KG1 (cell line): ENCODE data around the gene ADAMTSL5.
"Not testable (repeated sequence)": the region's sequence is repeated elsewhere in the genome, so short reads cannot be mapped to it uniquely, and the experiment has no call there.

Source experiments
- DNase-seq: peaks from one replicate; lab custom pipeline; 2025; lab: John Stamatoyannopoulos, UW

ADAMTSL5 gene

GRCh38 chr19:1478934-1479707, 33.7 kb downstream of the ADAMTSL5 start, which contains the start of gene C19orf25:
TSS of gene C19orf25 (minus strand) at chr19:1479215. CDS start at chr19:1478903, 312 bp downstream.
- DNase-seq = peak; percentile 87

- not testable (repeated sequence) for DNase-seq
Measured at GRCh38 chr19:1477056-1477455, 35.8 kb downstream of the ADAMTSL5 start.

- no peak for DNase-seq
Measured at GRCh38 chr19:1475751-1476437, 36.9 kb downstream of the ADAMTSL5 start.

GRCh38 chr19:1474765-1475351, 38.0 kb downstream of the ADAMTSL5 start:
- no peak for DNase-seq

- DNase-seq = no peak
Measured at GRCh38 chr19:1474011-1474764, 38.6 kb downstream of the ADAMTSL5 start.

GRCh38 chr19:1473085-1473851, 39.6 kb downstream of the ADAMTSL5 start:
- DNase-seq = no peak

GRCh38 chr19:1472231-1473084, 40.4 kb downstream of the ADAMTSL5 start:
- no peak for DNase-seq

- no peak for DNase-seq
Measured at GRCh38 chr19:1471515-1472160, 41.2 kb downstream of the ADAMTSL5 start.

- no peak for DNase-seq
Measured at GRCh38 chr19:1471010-1471514, 41.8 kb downstream of the ADAMTSL5 start.

GRCh38 chr19:1470305-1471009, 42.4 kb downstream of the ADAMTSL5 start:
- no peak for DNase-seq

- no peak for DNase-seq
Measured at GRCh38 chr19:1470055-1470304, 42.8 kb downstream of the ADAMTSL5 start.

- DNase-seq = no peak
Measured at GRCh38 chr19:1469255-1470054, 43.4 kb downstream of the ADAMTSL5 start.

GRCh38 chr19:1468821-1469254, 44.0 kb downstream of the ADAMTSL5 start:
- no peak for DNase-seq

- no peak for DNase-seq
Measured at GRCh38 chr19:1468274-1468820, 44.5 kb downstream of the ADAMTSL5 start.

GRCh38 chr19:1467490-1468273, 45.1 kb downstream of the ADAMTSL5 start:
- no peak for DNase-seq

- no peak for DNase-seq
Measured at GRCh38 chr19:1467215-1467489, 45.7 kb downstream of the ADAMTSL5 start.

GRCh38 chr19:1466461-1467214, 46.2 kb downstream of the ADAMTSL5 start:
- DNase-seq = no peak
